Prostate gland (tissue), 2 donors: ENCODE data around the gene COL9A2.

ENCODE experiments used
- POLR2A ChIP-seq: fragments of 450-650 bp; IDR thresholded peaks from one replicate; pipeline ENCODE4 v1.6.1; 2016; ENCODE audit warnings: antibody characterized with exemption, mild to moderate bottlenecking
- POLR2AphosphoS5 ChIP-seq: sonication (generic); formaldehyde crosslinking; IDR thresholded peaks from one replicate; pipeline ENCODE4 v1.6.1; 2017; ENCODE audit warnings: antibody characterized with exemption
- TF ChIP-seq, protein P1 (sequence below), 4 experiments: fragments of 200-600 bp in 2 of 4; fragments of 450-650 bp in 2 of 4; sonication (generic) in 2 of 4; IDR thresholded peaks; 1 replicate in 3 of 4; 2 replicates in 1 of 4; pipeline ENCODE4 v1.5.1; 2016 to 2019; ENCODE audit warnings: antibody characterized with exemption in 4 of 4, mild to moderate bottlenecking in 2 of 4, moderate library complexity in 2 of 4

DNA sequence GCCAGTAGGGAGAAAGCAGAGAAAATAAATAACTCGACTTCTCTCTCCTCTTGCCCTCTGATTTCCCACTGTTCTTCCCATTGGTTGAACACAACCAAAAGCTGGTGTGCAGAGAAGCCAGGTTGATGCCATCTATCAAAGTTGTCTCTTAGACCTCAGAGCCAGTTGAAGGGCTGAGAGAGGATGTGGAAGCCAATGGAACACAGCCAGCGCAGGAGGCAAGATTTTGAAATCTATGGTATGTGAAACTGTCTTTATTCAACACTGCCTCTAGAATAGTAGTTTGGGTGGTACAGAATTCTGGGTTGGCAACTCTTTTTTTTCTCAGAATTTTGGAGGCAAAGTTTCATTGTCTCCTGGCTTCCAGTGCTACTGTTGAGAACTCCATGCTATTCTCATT lies 45.1 kb upstream of the COL9A2 start:
- TF ChIP-seq, protein P1, sequence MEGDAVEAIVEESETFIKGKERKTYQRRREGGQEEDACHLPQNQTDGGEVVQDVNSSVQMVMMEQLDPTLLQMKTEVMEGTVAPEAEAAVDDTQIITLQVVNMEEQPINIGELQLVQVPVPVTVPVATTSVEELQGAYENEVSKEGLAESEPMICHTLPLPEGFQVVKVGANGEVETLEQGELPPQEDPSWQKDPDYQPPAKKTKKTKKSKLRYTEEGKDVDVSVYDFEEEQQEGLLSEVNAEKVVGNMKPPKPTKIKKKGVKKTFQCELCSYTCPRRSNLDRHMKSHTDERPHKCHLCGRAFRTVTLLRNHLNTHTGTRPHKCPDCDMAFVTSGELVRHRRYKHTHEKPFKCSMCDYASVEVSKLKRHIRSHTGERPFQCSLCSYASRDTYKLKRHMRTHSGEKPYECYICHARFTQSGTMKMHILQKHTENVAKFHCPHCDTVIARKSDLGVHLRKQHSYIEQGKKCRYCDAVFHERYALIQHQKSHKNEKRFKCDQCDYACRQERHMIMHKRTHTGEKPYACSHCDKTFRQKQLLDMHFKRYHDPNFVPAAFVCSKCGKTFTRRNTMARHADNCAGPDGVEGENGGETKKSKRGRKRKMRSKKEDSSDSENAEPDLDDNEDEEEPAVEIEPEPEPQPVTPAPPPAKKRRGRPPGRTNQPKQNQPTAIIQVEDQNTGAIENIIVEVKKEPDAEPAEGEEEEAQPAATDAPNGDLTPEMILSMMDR (IDR thresholded peaks at IDR 0.05) = no peak
- no peak for TF ChIP-seq POLR2A
- TF ChIP-seq POLR2AphosphoS5 = no peak
